PC-9 (cell line): ENCODE data around the gene TNFRSF25.

Experiments
- EZH2 ChIP-seq: fragments of 200-600 bp; sonication (generic); IDR thresholded peaks from 2 replicates; pipeline ENCODE4 v1.8.0; 2017; ENCODE audit warnings: antibody characterized with exemption, low read depth
- TF ChIP-seq, protein P1 (sequence below): fragments of 200-600 bp; sonication (generic); conservative IDR thresholded peaks from 2 replicates; pipeline ENCODE4 v1.6.1; 2017; ENCODE audit warnings: mixed run types, antibody characterized with exemption, mild to moderate bottlenecking, moderate library complexity

DNA sequence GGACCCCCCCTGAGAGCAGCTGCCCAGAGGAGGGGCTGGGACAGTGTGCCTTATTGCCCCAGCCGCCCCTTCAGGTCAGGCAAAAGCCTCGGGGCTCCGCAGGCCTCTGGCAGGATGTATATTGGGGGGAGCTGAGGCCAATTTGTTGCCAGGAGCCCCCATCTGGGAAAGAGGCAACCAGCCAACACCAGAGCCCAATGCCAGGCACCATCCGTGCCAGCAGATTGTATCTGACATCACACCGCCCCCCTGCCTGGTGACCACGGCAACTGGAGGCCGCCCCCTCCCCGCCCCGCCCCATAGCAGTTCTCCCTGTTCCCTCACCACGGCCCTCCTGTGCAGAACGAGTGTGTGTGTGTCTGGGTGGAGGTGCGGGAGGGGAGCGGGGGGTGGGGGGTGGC, 29.1 kb upstream of the TNFRSF25 start:
- TF ChIP-seq, protein P1, sequence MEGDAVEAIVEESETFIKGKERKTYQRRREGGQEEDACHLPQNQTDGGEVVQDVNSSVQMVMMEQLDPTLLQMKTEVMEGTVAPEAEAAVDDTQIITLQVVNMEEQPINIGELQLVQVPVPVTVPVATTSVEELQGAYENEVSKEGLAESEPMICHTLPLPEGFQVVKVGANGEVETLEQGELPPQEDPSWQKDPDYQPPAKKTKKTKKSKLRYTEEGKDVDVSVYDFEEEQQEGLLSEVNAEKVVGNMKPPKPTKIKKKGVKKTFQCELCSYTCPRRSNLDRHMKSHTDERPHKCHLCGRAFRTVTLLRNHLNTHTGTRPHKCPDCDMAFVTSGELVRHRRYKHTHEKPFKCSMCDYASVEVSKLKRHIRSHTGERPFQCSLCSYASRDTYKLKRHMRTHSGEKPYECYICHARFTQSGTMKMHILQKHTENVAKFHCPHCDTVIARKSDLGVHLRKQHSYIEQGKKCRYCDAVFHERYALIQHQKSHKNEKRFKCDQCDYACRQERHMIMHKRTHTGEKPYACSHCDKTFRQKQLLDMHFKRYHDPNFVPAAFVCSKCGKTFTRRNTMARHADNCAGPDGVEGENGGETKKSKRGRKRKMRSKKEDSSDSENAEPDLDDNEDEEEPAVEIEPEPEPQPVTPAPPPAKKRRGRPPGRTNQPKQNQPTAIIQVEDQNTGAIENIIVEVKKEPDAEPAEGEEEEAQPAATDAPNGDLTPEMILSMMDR: no peak
- TF ChIP-seq EZH2: no peak
